GM12874 (cell line): ENCODE results near the gene ABCB9.

Source experiments
- TF ChIP-seq, protein P1 (sequence below): IDR thresholded peaks from 2 replicates; pipeline ENCODE4 v1.5.1; 2011; ENCODE audit warnings: low read depth, mild to moderate bottlenecking, control low read depth, low read length, moderate library complexity; ENCODE audit not compliant: insufficient read depth

The ABCB9 gene

DNA sequence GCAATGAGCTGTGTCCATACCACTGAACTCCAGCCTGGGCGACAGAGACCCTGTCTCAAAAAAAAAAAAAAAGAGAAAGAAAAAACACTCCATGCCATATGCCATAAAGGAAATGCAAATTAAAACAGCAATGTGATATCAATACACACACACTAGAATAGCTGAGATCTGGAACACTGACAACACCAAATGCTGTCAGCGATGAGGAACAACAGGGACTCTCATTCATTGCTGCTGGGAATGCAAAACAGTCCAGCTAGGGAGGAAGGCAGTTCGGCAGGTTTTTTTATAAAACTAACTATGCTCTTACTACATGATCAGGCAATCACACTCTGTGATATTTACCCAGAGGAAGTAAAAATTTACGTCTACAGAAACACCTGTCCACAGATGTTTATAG is 3.4 kb upstream of the ABCB9 start:
- TF ChIP-seq, protein P1, sequence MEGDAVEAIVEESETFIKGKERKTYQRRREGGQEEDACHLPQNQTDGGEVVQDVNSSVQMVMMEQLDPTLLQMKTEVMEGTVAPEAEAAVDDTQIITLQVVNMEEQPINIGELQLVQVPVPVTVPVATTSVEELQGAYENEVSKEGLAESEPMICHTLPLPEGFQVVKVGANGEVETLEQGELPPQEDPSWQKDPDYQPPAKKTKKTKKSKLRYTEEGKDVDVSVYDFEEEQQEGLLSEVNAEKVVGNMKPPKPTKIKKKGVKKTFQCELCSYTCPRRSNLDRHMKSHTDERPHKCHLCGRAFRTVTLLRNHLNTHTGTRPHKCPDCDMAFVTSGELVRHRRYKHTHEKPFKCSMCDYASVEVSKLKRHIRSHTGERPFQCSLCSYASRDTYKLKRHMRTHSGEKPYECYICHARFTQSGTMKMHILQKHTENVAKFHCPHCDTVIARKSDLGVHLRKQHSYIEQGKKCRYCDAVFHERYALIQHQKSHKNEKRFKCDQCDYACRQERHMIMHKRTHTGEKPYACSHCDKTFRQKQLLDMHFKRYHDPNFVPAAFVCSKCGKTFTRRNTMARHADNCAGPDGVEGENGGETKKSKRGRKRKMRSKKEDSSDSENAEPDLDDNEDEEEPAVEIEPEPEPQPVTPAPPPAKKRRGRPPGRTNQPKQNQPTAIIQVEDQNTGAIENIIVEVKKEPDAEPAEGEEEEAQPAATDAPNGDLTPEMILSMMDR: no peak

DNA sequence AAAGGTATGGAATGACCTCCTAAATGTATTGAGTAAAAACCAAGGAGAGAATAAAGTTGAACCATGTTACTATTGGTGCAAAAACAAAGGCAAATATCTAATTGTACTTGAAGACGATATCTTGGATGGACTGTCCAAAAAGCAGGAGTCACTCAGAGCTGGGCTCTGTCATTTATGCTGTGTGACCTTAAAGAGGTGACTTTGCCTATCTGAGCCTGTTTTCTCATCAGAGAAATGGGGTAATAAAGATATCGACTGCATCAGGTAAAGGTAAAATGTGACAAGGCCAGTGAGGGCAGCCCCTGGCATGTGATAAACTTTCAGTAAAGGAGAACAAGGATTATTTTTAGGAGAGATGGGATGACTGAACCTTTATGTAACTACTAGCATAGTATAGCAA is 1.8 kb upstream of the ABCB9 start:
- TF ChIP-seq, protein P1: no peak

DNA sequence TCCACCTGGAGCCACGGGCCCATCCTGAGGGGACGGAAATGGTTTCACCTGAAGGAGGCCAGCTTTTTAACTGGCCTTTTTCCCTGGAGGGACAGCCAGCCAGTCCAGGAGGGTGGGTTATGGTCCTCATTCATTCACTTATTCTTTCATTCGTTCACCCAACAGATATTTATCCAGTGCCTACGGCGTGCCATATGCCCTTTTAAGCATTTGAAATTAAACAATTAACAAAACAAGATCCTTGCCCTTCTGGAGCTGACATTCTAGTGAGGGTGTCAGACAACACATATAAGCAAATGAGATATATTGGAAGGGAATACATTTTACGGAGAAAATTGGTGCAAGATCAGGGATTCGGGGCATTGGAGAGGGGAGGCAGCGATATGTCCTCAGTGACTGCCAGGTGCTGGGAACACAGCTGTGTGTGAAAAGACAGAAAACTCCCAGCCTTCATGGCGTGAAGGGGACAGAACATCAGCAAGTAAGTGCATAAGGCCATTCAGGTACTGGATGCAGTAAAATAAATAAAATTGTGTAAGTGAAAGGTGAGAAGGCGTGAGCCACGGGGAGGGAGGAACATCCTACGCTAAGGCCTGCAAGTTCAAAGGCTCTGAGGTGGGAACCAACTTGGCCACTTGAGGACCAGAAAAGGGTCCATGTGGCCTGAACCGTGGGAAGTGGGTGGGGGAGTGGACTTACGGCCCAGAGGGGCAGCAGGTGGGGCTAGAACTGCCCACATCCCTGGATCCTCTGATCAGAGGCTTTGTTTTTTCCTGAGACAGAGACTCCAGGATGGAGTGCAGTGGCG is 684 bp upstream of the ABCB9 start:
- TF ChIP-seq, protein P1: no peak

DNA sequence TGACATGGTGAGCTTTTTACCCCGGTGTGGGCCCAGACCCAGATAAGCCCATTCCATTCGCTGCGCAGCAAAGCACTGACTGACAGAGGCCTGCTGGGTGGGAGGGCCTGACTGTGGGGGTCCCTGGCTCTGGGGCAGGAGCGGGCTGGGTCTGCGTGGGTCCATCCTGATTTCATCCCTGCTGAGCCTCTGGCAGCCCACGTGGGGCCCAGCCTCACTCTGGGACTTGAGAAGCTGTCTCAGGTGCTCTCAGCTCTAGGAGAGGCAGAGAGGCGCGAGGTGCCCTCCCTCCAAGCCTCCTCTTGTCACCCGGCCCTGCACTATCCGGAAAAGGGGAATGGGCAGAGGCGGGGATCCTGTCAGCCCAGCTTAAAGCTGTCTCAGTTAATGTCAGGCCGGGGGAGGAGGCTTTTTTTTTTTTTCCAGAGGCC is 927 bp downstream of the ABCB9 start:
- TF ChIP-seq, protein P1: no peak

DNA sequence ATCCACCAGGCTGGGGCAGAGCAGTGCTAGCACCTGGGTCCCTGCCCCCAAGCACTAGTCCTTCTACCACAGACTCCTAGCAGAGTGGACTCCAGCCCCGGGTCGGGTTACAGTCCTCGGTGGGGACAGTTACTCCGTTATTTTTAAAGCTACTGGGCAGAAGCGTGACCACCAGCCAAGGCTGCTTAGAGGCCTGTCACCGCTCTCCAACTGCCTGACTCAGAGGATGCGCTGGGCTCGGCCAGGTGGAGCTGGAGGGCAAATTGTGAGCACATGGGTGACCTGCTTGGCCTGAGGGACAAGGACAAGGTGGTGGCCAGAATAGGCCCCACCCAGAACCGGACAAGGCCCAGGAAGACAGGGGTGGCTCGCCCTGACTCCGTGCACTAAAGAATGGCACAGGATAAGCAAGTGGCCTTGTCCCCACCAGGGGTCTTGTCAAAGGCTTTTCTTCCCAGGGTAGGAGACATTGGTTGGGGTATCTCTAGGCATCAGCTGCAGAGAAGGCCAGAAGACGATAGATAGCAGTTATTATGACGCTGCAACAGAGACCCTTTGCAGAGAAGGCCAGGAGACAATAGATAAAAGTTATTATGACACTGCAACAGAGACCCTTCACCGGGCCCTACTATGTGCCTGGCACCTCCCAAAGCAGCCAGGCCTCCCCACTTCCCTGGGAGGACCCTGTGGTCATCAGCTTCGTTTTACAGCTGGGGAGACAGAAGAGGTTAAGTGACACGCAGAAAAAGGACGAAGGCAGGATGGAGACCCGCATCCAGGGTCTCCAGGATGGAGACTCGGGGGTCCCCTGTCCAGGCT is 1.6 kb downstream of the ABCB9 start:
- TF ChIP-seq, protein P1: no peak

DNA sequence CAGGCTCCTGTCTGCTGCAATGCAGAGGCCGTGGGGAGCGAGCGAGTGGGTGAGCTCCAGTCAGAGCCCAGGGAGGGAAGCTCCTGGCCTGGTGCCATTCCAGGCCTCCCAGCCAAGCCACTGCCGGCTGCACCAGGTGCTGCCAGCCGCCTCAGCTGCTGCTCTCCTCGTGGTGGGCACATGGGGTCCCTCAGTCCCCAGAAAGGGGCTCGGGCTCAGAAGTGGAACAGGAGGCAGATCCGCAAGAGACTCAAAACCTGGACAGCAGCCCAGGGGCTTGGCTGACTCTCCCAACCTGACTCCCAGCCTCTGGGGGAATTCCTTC is 2.4 kb downstream of the ABCB9 start:
- TF ChIP-seq, protein P1: no peak

DNA sequence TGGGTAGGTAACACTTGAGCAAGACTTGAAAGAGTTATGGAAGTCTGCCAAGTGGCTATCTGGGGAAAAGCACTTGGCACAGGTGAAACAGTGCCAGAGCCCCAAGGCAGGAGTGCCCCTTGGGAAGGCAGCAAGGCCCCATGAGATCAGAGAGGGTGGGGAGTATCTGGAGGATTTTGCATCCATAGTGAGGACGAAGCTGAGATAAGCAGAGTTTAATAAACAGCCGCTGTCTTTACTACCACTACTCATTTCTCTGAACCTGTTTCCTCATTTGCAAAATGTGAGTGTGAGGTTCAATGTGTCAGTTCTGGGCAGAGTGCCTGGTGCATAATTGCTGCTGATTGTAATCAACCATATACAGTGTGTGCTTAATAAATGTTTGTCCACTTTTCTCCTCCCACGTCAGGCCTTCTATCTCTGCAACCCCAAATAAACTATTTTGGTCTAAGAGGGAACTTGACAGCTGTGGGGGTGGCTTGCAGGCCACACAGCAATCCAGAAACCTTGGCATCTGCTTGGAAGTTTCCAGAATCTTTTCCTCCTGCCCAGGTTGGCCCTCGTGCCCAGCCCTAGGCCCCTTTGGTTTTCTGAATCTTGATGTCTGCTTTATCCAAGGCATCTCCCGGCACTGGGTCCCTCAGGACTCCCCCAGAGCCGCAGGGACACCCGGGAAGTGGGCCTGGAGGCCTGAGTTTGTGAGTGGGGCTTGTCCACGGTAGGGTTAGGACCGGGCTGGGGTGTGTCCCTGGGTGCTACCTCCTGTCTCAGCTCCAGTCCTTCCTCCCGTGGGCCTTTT is 4.5 kb downstream of the ABCB9 start:
- TF ChIP-seq, protein P1: no peak
